ENCODE data around the gene YWHAG. TPM values are rescaled to one million over a fixed set of nuclear protein-coding genes. Genes with fewer than 3 reads are reported as not detected.
"Not testable (repeated sequence)": the region's sequence is repeated elsewhere in the genome, so short reads cannot be mapped to it uniquely, and the experiment has no call there.

Gene YWHAG
- total RNA-seq, 1 donor from 2014 or later, result 151 TPM

DNA sequence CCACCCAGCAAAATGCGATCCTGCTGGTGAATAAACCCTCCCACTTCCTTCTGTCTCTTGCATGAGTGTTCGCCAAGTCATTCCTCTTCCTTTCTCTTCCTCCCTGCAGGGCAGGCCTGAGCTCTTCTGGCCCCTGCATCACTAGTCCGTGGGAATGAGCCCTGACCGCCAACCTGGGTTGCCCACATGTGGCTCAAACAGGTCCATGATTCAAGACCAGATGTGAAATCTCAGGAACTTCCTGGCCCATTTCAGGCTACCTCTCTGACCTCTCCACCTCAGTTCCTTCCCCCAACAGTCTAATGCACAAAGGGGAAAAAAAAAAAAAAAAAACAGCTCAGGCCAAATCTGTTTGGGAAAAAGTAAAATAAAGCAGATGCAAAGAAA is 5.4 kb upstream of the YWHAG start:
- no peak for DNase-seq (ENCODE audit: extremely low spot score, unreplicated experiment)
- Mint-ChIP-seq H3K27me3 (ENCODE audit: unreplicated experiment) (no peaks in the 10 kb centered on the region), H3K27ac (ENCODE audit: unreplicated experiment) (peak overlapping the region; percentile 97), H3K9me3 (ENCODE audit: unreplicated experiment) (no peaks in the 10 kb centered on the region), H3K4me3 (ENCODE audit: unreplicated experiment) (peak overlapping the region; percentile 24), H3K4me1 (ENCODE audit: unreplicated experiment) (peaks cover 36% of the 10 kb centered on the region), H3K36me3 (ENCODE audit: unreplicated experiment) (no peaks in the 10 kb centered on the region)
- TF ChIP-seq, protein P1, sequence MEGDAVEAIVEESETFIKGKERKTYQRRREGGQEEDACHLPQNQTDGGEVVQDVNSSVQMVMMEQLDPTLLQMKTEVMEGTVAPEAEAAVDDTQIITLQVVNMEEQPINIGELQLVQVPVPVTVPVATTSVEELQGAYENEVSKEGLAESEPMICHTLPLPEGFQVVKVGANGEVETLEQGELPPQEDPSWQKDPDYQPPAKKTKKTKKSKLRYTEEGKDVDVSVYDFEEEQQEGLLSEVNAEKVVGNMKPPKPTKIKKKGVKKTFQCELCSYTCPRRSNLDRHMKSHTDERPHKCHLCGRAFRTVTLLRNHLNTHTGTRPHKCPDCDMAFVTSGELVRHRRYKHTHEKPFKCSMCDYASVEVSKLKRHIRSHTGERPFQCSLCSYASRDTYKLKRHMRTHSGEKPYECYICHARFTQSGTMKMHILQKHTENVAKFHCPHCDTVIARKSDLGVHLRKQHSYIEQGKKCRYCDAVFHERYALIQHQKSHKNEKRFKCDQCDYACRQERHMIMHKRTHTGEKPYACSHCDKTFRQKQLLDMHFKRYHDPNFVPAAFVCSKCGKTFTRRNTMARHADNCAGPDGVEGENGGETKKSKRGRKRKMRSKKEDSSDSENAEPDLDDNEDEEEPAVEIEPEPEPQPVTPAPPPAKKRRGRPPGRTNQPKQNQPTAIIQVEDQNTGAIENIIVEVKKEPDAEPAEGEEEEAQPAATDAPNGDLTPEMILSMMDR (IDR thresholded peaks at IDR 0.05), result no peak

- not testable (repeated sequence) for H3K9me3 Mint-ChIP-seq (ENCODE audit: unreplicated experiment); H3K27me3 Mint-ChIP-seq (ENCODE audit: unreplicated experiment); H3K36me3 Mint-ChIP-seq (ENCODE audit: unreplicated experiment); DNase-seq (ENCODE audit: extremely low spot score, unreplicated experiment); H3K4me3 Mint-ChIP-seq (ENCODE audit: unreplicated experiment)
- H3K27ac Mint-ChIP-seq (ENCODE audit: unreplicated experiment), result peak overlapping the region; percentile 97
- H3K4me1 Mint-ChIP-seq (ENCODE audit: unreplicated experiment), result peaks cover 36% of the 10 kb centered on the region
Measured at GRCh38 chr7:76363754-76364153, 5.0 kb upstream of the YWHAG start.

DNA sequence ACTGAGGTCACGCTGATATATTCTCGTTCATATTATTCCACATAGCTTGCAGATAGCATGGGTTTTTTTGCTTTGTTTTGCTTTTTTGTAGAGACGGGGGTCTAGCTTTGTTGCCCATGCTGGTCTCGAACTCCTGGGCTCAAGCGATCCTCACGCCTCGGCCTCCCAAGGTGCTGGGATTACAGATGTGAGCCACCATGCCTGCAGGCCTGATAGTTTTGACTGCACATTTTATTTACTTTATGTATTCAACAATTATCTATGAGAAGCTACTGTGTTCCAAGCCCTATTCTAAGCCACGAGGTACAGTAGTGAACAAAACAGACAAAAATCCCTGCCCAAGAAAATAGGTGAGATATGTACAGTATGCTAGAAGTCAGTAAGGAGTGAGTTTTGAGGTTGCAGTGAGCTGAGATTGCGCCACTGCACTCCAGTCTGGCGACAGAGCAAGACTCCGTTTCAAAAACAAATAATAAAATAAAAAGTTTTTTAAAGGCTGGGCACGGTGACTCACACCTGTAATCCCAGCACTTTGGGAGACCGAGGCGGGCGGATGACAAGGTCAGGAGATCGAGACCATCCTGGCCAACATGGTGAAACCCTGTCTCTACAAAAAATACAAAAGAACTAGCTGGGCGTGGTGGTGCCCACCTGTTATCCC is 1.3 kb upstream of the YWHAG start:
- peak overlapping the region; percentile 85 for H3K4me3 Mint-ChIP-seq (ENCODE audit: unreplicated experiment)
- TF ChIP-seq, protein P1 (IDR thresholded peaks at IDR 0.05), result no peak
- no peak for DNase-seq (ENCODE audit: extremely low spot score, unreplicated experiment)
- H3K4me1 Mint-ChIP-seq (ENCODE audit: unreplicated experiment), result peaks cover 54% of the 10 kb centered on the region
- peaks cover 21% of the 10 kb centered on the region for H3K36me3 Mint-ChIP-seq (ENCODE audit: unreplicated experiment)
- peak overlapping the region; percentile 99 for H3K27ac Mint-ChIP-seq (ENCODE audit: unreplicated experiment)
- H3K9me3 Mint-ChIP-seq (ENCODE audit: unreplicated experiment), result peaks cover 3% of the 10 kb centered on the region
- no peaks in the 10 kb centered on the region for H3K27me3 Mint-ChIP-seq (ENCODE audit: unreplicated experiment)

GRCh38 chr7:76359111-76359977 is 553 bp upstream of the YWHAG start:
- H3K27me3 Mint-ChIP-seq (ENCODE audit: unreplicated experiment), result no peaks in the 10 kb centered on the region
- DNase-seq (ENCODE audit: extremely low spot score, unreplicated experiment), result peak; percentile 100

DNA sequence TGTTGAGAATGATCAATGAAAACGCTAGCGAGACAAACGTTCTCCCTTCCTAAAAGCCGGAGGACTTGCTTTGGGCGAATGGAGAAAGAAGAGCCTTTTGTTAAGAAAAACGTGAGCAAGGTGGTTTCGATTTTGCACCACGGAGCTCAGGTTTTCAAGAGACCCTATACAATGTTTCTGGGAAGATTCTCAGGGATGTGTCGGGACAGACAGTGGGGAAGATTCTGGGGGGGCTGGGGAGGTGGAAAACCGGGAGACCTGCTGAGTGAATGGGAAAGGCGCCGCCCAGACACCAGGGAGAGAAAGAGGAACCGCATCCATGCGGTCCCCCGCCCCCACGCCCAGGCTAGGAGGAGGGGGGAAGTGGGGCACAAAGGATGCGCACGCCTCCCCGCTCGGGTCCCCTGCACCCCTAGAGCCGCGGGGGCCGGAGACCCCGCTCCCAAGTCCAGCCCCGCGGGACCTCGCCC is 745 bp downstream of the YWHAG start:
- Mint-ChIP-seq H3K4me3 (ENCODE audit: unreplicated experiment) (peak overlapping the region; percentile 88), H3K9me3 (ENCODE audit: unreplicated experiment) (peaks cover 4% of the 10 kb centered on the region), H3K27ac (ENCODE audit: unreplicated experiment) (peak overlapping the region; percentile 90), H3K4me1 (ENCODE audit: unreplicated experiment) (peaks cover 50% of the 10 kb centered on the region), H3K27me3 (ENCODE audit: unreplicated experiment) (no peaks in the 10 kb centered on the region), H3K36me3 (ENCODE audit: unreplicated experiment) (peaks cover 25% of the 10 kb centered on the region)
- DNase-seq (ENCODE audit: extremely low spot score, unreplicated experiment), result no peak
- TF ChIP-seq, protein P1 (IDR thresholded peaks at IDR 0.05), result no peak

More at GRCh38 chr7:76359111-76359977, 553 bp upstream of the YWHAG start:
- Mint-ChIP-seq H3K4me3 (ENCODE audit: unreplicated experiment) (peak overlapping the region; percentile 85), H3K27ac (ENCODE audit: unreplicated experiment) (peak overlapping the region; percentile 99), H3K4me1 (ENCODE audit: unreplicated experiment) (peaks cover 53% of the 10 kb centered on the region), H3K9me3 (ENCODE audit: unreplicated experiment) (peaks cover 4% of the 10 kb centered on the region), H3K36me3 (ENCODE audit: unreplicated experiment) (peaks cover 25% of the 10 kb centered on the region)
- TF ChIP-seq, protein P1 (IDR thresholded peaks at IDR 0.05), result peak; percentile 77

All from osteocyte (in vitro differentiated cells).